Fibroblast of skin of left biceps (primary cell): ENCODE results near the gene CFAP74.
"Not testable (repeated sequence)": the region's sequence is repeated elsewhere in the genome, so short reads cannot be mapped to it uniquely, and the experiment has no call there.

Source experiments
- DNase-seq, 2 experiments: peaks; one replicate each; pipeline ENCODE4 v3.0.0-alpha.2; 2013; ENCODE audit warnings: low read depth in 2 of 2

CFAP74 gene

GRCh38 chr1:1988061-1988945, 15.3 kb downstream of the CFAP74 start:
- DNase-seq: no peak

DNA sequence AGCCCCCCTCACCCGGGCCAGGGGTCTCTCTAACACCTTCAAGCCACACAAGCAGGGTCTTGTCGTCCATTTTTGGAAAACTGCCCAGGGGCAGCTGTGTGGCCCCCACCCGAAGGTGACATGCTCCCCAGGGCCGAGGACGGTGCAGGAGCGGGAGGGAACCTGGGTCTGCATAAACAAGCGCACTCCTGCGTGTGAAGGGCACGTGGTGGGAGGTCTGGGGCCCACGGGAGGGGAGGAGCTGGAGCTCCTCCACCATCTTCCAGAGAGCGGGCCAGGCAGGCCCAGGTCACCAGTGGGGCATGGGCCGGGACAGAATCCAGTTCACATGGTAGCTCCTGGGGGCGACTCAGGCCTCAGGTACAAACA, 16.5 kb downstream of the CFAP74 start:
- no peak for DNase-seq

GRCh38 chr1:1986451-1987141, 17.0 kb downstream of the CFAP74 start:
- DNase-seq: no peak

DNA sequence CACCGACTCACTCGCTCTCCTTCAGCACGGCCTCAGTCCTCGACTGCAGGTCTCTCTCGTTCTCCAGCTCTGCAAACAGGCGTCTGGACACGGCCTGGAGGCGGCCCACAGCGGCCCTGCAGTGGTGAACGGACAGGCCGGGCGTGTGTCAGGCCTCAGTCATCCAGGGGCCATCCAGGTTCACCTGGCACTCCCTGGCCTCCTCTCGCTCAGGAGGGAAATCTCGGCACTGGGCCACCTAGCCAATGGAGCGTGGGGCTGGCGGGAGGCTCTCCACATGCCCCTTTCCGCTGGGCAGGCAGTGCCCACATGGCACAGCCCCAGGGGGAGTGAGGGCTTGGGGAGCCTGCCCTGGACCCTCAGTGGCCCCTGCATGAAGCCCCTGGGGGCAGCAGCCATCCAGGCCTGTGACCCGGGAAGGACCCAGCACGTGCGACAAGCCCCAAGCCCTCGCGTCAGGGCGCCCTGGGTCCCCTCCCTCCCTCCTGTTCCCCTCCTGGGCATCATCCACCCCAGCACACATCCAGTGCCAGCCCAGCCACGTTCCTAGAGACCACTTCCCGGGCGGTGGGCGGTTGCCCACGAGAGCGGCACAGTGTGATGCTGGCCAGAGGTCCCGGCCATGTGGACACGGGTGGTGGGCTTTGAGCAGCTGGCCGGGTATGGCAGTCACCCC, 18.1 kb downstream of the CFAP74 start:
- DNase-seq: no peak

- DNase-seq: no peak
Measured at GRCh38 chr1:1984560-1985070, 19.0 kb downstream of the CFAP74 start.

GRCh38 chr1:1982379-1983232, 21.0 kb downstream of the CFAP74 start:
- DNase-seq: no peak

- DNase-seq: not testable (repeated sequence)
Measured at GRCh38 chr1:1981631-1982327, 21.8 kb downstream of the CFAP74 start.

GRCh38 chr1:1981142-1981500, 22.5 kb downstream of the CFAP74 start:
- DNase-seq: no peak

DNA sequence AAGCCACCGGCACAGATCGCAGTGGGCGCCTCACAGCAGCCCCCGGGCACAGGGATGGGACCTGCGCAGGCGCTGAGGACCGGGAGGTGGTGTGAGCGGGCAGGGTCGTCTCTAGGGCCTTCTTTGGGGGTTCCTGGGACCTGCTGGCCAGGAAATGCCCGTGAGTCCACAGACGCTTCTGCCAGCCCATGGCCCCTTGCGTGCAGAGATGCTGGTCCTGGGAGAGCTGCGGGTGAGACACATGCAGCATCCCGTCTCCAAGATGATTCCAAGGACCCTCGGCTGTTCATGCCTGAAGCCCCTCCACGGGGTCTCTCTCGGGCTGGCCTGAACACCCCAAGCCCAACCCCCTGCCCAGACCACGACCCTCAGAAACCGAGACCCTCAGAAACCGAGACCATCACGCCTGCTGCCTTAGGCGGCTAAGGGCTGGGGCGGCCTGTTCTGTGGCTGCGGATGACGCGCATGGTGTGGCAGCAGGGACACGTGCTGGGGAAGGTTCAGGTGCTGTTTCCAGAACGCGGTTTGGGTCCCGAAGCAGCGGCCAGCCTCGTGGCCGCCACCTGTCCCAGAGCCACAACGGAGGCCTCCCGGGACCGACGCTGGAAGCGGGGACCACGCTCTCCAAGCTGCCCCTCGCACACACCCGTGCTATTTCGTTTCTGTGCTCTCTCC, 23.0 kb downstream of the CFAP74 start:
- no peak for DNase-seq

DNA sequence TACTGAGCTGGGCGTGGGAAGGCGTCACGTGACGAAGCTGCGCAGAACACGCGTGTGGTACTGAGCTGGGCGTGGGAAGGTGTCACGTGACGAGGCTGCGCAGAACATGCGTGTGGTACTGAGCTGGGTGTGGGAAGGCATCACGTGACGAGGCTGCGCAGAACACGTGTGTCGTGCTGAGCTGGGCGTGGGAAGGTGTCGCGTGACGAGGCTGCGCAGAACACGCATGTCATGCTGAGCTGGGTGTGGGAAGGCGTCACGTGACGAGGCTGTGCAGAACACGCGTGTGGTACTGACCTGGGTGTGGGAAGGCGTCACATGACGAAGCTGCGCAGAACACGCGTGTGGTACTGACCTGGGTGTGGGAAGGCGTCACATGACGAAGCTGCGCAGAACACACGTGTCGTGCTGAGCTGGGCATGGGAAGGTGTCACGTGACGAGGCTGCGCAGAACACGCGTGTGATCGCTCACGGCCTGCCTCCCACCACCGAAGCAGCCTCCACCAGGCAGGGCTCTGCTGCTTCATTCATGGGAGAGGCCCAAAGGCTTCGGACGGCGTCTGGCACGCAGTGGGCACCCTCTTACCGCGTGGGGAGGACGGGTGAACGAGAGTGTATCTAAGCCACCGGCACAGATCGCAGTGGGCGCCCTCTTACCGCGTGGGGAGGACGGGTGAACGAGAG, 24.0 kb downstream of the CFAP74 start:
- no peak for DNase-seq

- DNase-seq: not testable (repeated sequence)
Measured at GRCh38 chr1:1978690-1979481, 24.7 kb downstream of the CFAP74 start.

DNA sequence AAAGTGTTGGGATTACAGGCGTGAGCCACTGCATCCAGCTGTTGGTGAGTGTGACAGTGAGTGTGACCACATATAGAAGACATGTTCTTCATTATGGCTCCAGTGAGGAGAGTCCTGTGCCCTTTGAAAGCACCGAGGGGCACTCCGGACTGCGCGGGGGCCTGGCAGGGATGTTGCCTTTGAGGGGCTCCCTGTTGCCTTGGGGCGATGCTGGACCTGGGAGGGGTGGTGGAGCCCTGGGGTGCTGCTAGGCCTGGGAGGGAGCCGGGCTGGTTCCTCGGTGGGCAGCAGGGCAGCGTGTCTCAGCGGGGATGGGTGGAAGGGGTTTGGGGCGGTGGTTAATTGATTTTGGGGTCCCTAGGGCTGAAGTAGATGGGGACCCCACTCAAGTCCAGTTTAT, 25.5 kb downstream of the CFAP74 start:
- DNase-seq: no peak

GRCh38 chr1:1976031-1976430, 27.6 kb downstream of the CFAP74 start:
- DNase-seq: no peak

GRCh38 chr1:1975535-1975934, 28.1 kb downstream of the CFAP74 start:
- DNase-seq: no peak

DNA sequence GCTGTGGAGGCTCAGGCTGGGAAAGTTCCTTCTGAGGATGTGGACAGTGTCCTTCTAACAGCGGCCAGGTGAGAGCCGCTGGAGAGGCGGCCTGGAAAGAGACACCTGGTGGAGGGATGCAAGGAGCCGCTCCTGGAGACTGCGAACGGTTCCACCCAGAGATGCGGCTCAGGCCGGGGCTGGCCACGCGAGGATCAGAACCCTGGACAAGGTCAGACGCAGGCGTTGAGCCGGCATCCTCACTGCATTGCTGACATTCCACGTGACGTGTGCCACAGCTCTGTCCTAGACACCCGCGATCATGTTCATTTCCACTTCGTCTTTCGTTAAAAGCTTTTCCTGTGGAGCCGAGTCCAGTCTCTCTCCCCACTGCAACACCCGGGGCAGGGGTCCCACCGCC, 28.8 kb downstream of the CFAP74 start:
- no peak for DNase-seq

DNA sequence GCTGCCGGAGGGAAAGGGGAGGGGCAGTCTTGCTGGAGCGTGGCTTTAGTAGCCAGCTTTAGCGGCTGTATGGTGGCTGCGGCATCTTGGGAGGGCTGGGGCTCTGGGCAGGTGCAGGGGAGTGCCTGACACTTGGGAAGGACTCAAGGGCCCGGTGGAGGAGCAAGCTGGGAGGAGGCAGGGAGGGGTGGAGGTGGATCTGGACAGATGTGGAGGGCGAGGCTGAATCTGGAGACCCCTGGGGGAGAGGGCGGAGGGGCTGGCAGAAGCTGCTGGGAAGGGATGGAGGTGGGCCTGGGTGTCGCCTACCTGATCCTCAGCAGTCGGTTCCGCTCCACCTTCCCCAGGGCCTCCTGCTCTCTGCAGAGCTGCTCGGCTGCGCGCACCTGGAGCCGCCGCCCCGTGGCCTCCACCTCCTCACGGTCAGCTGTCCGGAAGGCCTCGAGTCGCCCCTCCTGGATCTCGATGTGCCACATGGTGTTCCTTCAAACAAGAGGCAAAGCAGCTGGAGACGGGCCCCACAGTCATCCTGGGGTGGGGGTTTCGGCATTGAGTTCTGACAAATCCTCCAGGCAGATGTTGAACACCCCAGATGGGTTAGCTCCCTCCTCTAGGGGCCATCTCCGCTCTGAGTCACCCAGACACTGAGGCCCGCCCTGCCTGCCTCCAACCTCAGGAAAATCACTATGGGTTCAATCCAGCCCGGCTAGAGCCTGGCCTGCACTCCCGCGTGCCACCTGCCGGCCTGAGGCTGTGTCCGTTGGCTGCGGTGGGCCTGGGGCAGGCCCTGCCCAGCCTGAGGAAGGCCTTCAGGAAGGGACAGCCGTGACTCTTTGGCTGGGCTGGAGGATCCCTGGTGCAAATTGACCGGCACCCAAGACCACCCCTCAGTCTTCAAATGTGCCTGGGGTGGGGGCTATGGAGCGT, 29.6 kb downstream of the CFAP74 start:
- no peak for DNase-seq

DNA sequence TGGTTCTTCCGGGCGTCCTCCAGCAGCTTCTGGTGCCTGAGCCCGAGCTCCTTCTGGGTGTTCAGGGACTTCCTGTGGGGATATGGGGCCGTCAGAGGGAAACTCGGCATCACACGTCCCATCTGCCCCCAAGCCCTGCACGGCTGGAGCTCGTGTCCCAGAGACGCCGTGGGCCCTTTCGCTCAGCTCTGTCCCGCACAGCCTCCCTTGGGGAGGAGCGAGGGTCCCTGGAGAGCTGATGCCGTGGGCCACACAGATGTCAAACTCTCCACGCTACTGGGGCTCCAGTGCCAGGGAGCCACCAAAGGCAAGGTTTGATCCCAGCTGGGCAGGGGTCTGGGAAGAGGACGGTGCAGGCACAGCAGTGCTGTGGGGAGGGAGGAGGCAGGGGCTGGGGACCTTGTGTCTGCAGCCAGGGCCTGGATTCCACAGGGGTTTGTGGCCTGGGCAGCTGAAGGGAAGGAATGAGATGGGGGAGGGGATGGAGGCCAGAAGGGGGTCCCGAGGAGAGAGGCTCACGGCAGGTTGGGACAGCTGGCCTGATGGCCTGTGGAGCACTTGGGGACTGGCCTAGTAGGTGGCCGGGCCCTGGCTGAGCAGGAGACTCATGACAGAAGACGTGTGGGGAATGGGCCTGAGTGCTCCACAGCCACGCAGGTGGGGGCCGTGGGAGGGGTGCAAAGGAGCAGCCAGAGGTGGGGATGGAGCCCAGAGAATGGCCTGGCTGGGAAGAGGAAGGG, 30.4 kb downstream of the CFAP74 start:
- no peak for DNase-seq
